ENCODE measurements around the gene CAMTA1. TPM values are rescaled to one million over a fixed set of nuclear protein-coding genes. Genes with fewer than 3 reads are reported as not detected.

The CAMTA1 gene
- total and polyA plus RNA-seq, 9 of the 15 experiments (the other 6 are each of a cell fraction or from before 2014, with no cell fraction given): 43.9 to 161 (median 65.9) TPM

GRCh38 chr1:7743346-7743745, 958.1 kb downstream of the CAMTA1 start:
- ChIA-PET POLR2A (interaction anchor here (0.5 to 0.8 kb wide), 4 partner anchors 16 to 1113 kb away, joined by 3 to 5 read pairs (median 4); no protein-coding TSS in a partner anchor), CTCF (ENCODE audit: low intra/inter-chr PET ratio) (no interaction called here)
- H2AFZ ChIP-seq (ENCODE audit: low read depth, low read length): no peak overlapping the region
- H3K9me1 ChIP-seq (ENCODE audit: control insufficient read depth, insufficient read depth, low read length): no peaks in the 10 kb centered on the region
- H3K27ac ChIP-seq (ENCODE audit: extremely low read depth, low read depth, low read length): no peak overlapping the region
- H3K9ac ChIP-seq (ENCODE audit: insufficient read depth in 1 of 2, low read depth in 2 of 2, low read length in 2 of 2): no peak overlapping the region
- intact Hi-C loops (cut with micrococcal nuclease) (no loop called here), in situ Hi-C loops (cut with MboI) (no loop called here)
- ATAC-seq (no peak), DNase-seq (ENCODE audit: extremely low read depth in 1 of 4, low spot score in 3 of 4) (no peak), FAIRE-seq (no peak)
- H3K4me3 ChIP-seq: no peak overlapping the region
- no peaks in the 10 kb centered on the region for H3K4me1 ChIP-seq (replicated peaks in 1 of 2; ENCODE audit: control insufficient read depth in 2 of 2, insufficient read depth in 2 of 2, low read length in 2 of 2)
- no peak overlapping the region for H3K4me2 ChIP-seq (ENCODE audit: insufficient read depth, low read length)
- no peaks in the 10 kb centered on the region for H4K20me1 ChIP-seq (replicated peaks; ENCODE audit: control insufficient read depth, insufficient read depth, low read length)
- no peaks in the 10 kb centered on the region for H3K79me2 ChIP-seq (ENCODE audit: control insufficient read depth, insufficient read depth, low read length)
- WGBS (ENCODE audit: insufficient coverage, low coverage, missing lambda C conversion rate): 5% methylated on average over 6 of the region's 6 CpGs
- no peaks in the 10 kb centered on the region for H3K36me3 ChIP-seq (ENCODE audit: control insufficient read depth, insufficient read depth, low read length)
- H3K9me3 ChIP-seq (replicated peaks; ENCODE audit: control insufficient read depth, insufficient read depth, low read depth, low read length): no peaks in the 10 kb centered on the region
- no TSS peak for BruUV-seq (replicated peaks)
- H3K27me3 ChIP-seq (ENCODE audit: control insufficient read depth in 2 of 2, insufficient read depth in 2 of 2, low read length in 2 of 2): peaks cover 38 to 53% of the 10 kb centered on the region in 2 experiments
- TF ChIP-seq ZNF407 (IDR thresholded peaks at IDR 0.05; ENCODE audit: low read depth) (no peak), GTF2B (IDR thresholded peaks at IDR 0.05; ENCODE audit: extremely low read depth, insufficient read length) (no peak), KLF16 (IDR thresholded peaks at IDR 0.05) (no peak), ELF2 (CRISPR knock-in tag; IDR thresholded peaks at IDR 0.05) (no peak), ZNF780A (CRISPR knock-in tag; IDR thresholded peaks at IDR 0.05) (no peak), GATAD2A (IDR thresholded peaks at IDR 0.05) (no peak), ZFP30 (CRISPR knock-in tag; IDR thresholded peaks at IDR 0.05; ENCODE audit: borderline replicate concordance) (no peak), CHD4 (IDR thresholded peaks at IDR 0.05; ENCODE audit: insufficient read depth, insufficient replicate concordance, low read depth, low read length, poor library complexity, severe bottlenecking) (no peak), POLR3A (IDR thresholded peaks at IDR 0.05; ENCODE audit: borderline replicate concordance, extremely low read depth, insufficient read depth, insufficient read length) (no peak), ELF4 (CRISPR knock-in tag; IDR thresholded peaks at IDR 0.05) (no peak), ZBTB1 (CRISPR knock-in tag; IDR thresholded peaks at IDR 0.05; ENCODE audit: borderline replicate concordance, low read depth) (no peak), NEUROD1 (IDR thresholded peaks at IDR 0.05; ENCODE audit: borderline replicate concordance, low read depth, low read length, partially characterized antibody) (no peak), FOXK2 (conservative IDR thresholded peaks at IDR 0.05 in 1 of 2, IDR thresholded peaks at IDR 0.05 in 1 of 2; ENCODE audit: low read depth in 2 of 2) (no peak)
